ENCODE data around the gene RNF181. TPM values are rescaled to one million over a fixed set of nuclear protein-coding genes. Genes with fewer than 3 reads are reported as not detected.

Gene RNF181
- total RNA-seq, 1 experiment from 2014 or later = 78.5 TPM

DNA sequence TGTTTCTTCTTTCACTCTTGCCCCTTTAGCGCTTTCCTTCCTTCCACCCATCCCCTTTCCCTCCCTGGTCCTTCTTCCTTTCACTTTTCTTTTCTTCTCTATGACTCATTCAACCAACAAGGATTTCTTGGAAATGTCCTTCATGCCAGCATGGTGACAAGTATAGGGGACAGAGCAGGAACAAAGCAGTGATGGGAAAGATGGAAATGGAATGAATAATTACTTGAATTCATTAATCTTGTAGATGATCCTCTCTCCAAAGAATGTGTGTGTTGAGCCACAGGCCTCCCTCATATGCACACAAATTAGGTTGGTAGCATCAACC is 9.8 kb upstream of the RNF181 start:
- intact Hi-C loops (cut with micrococcal nuclease; ENCODE audit: unreplicated experiment) = no loop called here
- POLR2A ChIA-PET (ENCODE audit: low non-redundant PET) = no interaction called here
- Histone ChIP-seq H3K9me3 (ENCODE audit: low read depth, low read length, poor library complexity, severe bottlenecking) (no peaks in the 10 kb centered on the region), H3K4me3 (ENCODE audit: low read depth, low read length, poor library complexity, severe bottlenecking) (no peak overlapping the region), H3K36me3 (ENCODE audit: insufficient read depth, low read length, poor library complexity, severe bottlenecking) (no peaks in the 10 kb centered on the region), H3K27ac (ENCODE audit: low read depth, low read length, poor library complexity, severe bottlenecking) (no peak overlapping the region), H3K27me3 (replicated peaks; ENCODE audit: insufficient read depth, low read depth, low read length, poor library complexity) (no peaks in the 10 kb centered on the region), H3K4me1 (ENCODE audit: insufficient read depth, low read length, poor library complexity, severe bottlenecking) (peaks cover 24% of the 10 kb centered on the region)
- DNase-seq (ENCODE audit: low spot score) = no peak
- no peak for TF ChIP-seq EZH2 (IDR thresholded peaks at IDR 0.05; ENCODE audit: borderline replicate concordance, low read depth, low read length, poor library complexity, severe bottlenecking)
- TF ChIP-seq, protein P1, sequence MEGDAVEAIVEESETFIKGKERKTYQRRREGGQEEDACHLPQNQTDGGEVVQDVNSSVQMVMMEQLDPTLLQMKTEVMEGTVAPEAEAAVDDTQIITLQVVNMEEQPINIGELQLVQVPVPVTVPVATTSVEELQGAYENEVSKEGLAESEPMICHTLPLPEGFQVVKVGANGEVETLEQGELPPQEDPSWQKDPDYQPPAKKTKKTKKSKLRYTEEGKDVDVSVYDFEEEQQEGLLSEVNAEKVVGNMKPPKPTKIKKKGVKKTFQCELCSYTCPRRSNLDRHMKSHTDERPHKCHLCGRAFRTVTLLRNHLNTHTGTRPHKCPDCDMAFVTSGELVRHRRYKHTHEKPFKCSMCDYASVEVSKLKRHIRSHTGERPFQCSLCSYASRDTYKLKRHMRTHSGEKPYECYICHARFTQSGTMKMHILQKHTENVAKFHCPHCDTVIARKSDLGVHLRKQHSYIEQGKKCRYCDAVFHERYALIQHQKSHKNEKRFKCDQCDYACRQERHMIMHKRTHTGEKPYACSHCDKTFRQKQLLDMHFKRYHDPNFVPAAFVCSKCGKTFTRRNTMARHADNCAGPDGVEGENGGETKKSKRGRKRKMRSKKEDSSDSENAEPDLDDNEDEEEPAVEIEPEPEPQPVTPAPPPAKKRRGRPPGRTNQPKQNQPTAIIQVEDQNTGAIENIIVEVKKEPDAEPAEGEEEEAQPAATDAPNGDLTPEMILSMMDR (conservative IDR thresholded peaks at IDR 0.05; ENCODE audit: low read depth, low read length) = no peak
- CTCF ChIA-PET = no interaction called here
- no TSS peak for BruUV-seq (replicated peaks)

DNA sequence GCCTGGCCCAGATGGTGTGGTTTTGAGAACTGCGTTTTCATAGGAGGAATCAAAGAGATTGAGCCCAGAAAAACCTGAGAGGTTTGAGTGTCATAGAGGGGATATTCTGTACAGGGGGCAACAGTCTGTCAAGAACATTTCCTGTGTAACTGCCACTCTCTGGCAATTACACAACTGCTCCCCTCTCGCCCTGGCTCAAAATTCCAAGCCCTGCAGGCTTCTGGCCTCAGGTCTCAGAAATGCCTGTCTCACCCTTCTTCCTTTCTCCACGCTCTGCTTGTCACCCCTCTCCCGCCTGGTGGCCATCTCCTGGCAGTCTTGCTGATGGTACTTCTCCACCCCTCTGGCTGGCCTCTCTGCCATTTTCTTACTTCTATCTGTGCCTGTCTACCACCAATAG is 7.3 kb upstream of the RNF181 start:
- intact Hi-C loops (cut with micrococcal nuclease; ENCODE audit: unreplicated experiment) = no loop called here
- no peak overlapping the region for H3K4me3 ChIP-seq (ENCODE audit: low read depth, low read length, poor library complexity, severe bottlenecking)
- no peak for TF ChIP-seq EZH2 (IDR thresholded peaks at IDR 0.05; ENCODE audit: borderline replicate concordance, low read depth, low read length, poor library complexity, severe bottlenecking)
- TF ChIP-seq, protein P1 (conservative IDR thresholded peaks at IDR 0.05; ENCODE audit: low read depth, low read length) = no peak
- peaks cover 24% of the 10 kb centered on the region for H3K4me1 ChIP-seq (ENCODE audit: insufficient read depth, low read length, poor library complexity, severe bottlenecking)
- H3K9me3 ChIP-seq (ENCODE audit: low read depth, low read length, poor library complexity, severe bottlenecking) = no peaks in the 10 kb centered on the region
- H3K27me3 ChIP-seq (replicated peaks; ENCODE audit: insufficient read depth, low read depth, low read length, poor library complexity) = no peaks in the 10 kb centered on the region
- no peaks in the 10 kb centered on the region for H3K36me3 ChIP-seq (ENCODE audit: insufficient read depth, low read length, poor library complexity, severe bottlenecking)
- H3K27ac ChIP-seq (ENCODE audit: low read depth, low read length, poor library complexity, severe bottlenecking) = no peak overlapping the region
- CTCF ChIA-PET = no interaction called here
- POLR2A ChIA-PET (ENCODE audit: low non-redundant PET) = no interaction called here
- no TSS peak for BruUV-seq (replicated peaks)
- no peak for DNase-seq (ENCODE audit: low spot score)

GRCh38 chr2:85588645-85589044 is 6.9 kb upstream of the RNF181 start:
- no peaks in the 10 kb centered on the region for H3K9me3 ChIP-seq (ENCODE audit: low read depth, low read length, poor library complexity, severe bottlenecking)
- intact Hi-C loops (cut with micrococcal nuclease; ENCODE audit: unreplicated experiment) = no loop called here
- no peak for TF ChIP-seq EZH2 (IDR thresholded peaks at IDR 0.05; ENCODE audit: borderline replicate concordance, low read depth, low read length, poor library complexity, severe bottlenecking)
- TF ChIP-seq, protein P1 (conservative IDR thresholded peaks at IDR 0.05; ENCODE audit: low read depth, low read length) = no peak
- no peaks in the 10 kb centered on the region for H3K36me3 ChIP-seq (ENCODE audit: insufficient read depth, low read length, poor library complexity, severe bottlenecking)
- DNase-seq (ENCODE audit: low spot score) = no peak
- ChIA-PET CTCF (no interaction called here), POLR2A (ENCODE audit: low non-redundant PET) (no interaction called here)
- no peaks in the 10 kb centered on the region for H3K27me3 ChIP-seq (replicated peaks; ENCODE audit: insufficient read depth, low read depth, low read length, poor library complexity)
- no TSS peak for BruUV-seq (replicated peaks)
- H3K4me3 ChIP-seq (ENCODE audit: low read depth, low read length, poor library complexity, severe bottlenecking) = no peak overlapping the region
- H3K27ac ChIP-seq (ENCODE audit: low read depth, low read length, poor library complexity, severe bottlenecking) = no peak overlapping the region
- H3K4me1 ChIP-seq (ENCODE audit: insufficient read depth, low read length, poor library complexity, severe bottlenecking) = peaks cover 24% of the 10 kb centered on the region
